Inflammatory macrophage (primary cell): ENCODE data around the gene TJP2.
"Not testable (repeated sequence)": the region's sequence is repeated elsewhere in the genome, so short reads cannot be mapped to it uniquely, and the experiment has no call there.

Experiments
- DNase-seq, 2 donors: peaks; one replicate each; pipeline ENCODE4 v3.0.0-alpha.2; 2020 to 2022

TJP2 gene

DNA sequence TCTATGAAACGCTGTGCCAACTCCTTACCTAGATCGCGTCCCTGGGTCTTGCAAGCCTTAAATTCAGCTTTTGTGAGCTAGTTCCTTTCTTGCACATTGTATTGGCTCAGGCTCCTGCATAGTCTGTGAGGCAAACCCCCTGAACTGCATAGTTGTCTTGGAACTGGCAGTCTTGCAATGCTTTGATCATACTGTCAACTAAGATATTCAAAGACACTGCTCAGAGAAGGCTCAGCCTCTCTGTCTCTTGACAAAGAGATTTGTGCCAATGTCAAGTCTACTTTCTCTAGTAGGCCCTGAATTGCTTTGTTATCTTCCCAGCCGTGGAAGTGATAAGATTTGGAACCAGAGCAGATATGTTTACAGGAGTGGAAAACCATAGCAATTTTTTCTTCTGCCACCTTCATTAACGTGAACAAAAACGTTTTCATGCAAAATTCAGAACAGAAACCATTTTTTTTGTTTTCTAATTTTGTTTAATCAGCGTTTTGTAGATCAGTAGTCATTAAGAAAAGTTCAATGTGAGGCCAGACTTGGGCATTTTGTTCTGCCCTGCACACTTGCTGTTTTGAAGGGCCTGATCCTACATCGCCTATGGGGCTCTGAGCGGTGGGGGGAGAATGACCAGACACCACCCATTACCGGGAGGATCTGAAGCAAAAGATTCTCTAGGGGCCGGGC lies 123.4 kb downstream of the TJP2 start:
- DNase-seq: no peak

DNA sequence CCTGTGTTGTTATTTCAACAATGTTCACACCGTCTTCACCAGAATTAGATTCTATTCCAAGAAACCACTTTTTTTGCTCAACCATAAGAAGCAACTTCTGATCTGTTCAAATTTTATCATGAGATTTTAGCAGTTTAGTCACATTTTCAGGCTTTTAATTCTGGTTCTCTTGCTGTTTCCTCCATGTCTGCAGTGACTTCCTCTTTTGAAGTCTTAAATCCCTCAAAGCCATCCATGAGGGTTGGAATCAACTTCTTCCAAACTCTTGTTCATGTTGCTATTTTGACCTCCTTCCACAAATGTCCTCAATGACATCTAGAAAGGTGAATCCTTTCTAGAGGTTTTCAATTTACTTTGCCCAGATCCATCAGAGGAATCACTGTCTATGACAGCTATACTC lies 125.2 kb downstream of the TJP2 start:
- DNase-seq: peak in 1 of 2 donors; percentile 8

DNA sequence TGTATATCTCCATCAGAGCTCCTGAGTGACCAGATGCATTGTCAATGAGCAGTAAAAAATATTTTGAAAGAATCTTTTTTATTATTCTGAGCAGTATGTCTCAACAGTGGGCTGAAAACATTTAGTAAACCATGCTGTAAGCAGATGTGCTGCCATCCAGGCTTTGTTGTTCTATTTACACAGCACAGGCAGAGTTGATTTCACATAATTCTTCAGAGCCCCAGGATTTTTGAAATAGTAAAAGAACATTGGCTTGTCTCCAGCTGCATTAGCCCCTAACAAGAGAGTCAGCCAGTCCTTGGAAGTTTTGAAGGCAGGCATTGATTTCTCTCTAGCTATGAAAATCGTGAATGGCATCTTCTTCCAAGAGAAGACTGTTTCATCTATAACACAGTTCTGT lies 125.7 kb downstream of the TJP2 start:
- no peak for DNase-seq

- no peak for DNase-seq
Observed at GRCh38 chr9:69303331-69303730, 129.3 kb downstream of the TJP2 start.

GRCh38 chr9:69306895-69307445 lies 132.9 kb downstream of the TJP2 start:
- not testable (repeated sequence) for DNase-seq

GRCh38 chr9:69307446-69308205 lies 133.5 kb downstream of the TJP2 start:
- no peak for DNase-seq

DNA sequence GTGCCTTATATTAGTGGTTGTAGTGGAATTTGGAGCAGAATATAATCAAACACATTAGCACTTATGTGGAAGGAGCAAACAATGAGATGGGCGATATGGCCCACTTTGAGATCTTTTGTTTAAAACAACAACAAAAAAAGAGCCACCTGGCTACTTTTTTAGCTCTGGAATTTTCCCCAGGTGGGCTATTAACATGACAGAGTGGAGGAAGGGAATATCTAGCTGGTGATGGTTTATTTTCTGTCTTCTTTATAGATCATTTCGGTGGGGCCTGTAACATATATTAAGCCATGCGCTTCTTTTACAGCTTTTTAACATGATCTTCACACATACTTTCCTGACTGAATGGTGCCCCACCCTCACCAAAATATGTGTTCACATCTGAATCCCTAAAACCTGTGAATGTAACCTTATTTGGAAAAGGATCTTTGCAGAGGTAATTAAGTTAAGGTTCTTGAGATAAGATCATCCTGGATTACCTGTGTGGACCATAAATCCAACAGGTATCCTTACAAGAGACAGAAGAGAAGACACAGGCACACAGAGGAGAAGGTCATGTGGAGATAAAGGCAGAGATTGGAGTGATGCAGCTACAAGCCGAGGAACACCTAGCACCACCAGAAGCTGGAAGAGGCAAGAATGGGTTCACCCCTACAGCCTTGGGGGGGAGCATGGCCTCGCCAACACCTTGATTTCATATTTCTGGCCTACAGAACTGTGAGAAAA lies 134.3 kb downstream of the TJP2 start:
- DNase-seq: no peak

- DNase-seq: no peak
Observed at GRCh38 chr9:69313175-69313574, 139.1 kb downstream of the TJP2 start.

- DNase-seq: no peak
Observed at GRCh38 chr9:69314547-69314946, 140.5 kb downstream of the TJP2 start.

GRCh38 chr9:69317081-69317480 lies 143.0 kb downstream of the TJP2 start:
- DNase-seq: no peak

- no peak for DNase-seq
Observed at GRCh38 chr9:69317894-69318293, 143.8 kb downstream of the TJP2 start.

DNA sequence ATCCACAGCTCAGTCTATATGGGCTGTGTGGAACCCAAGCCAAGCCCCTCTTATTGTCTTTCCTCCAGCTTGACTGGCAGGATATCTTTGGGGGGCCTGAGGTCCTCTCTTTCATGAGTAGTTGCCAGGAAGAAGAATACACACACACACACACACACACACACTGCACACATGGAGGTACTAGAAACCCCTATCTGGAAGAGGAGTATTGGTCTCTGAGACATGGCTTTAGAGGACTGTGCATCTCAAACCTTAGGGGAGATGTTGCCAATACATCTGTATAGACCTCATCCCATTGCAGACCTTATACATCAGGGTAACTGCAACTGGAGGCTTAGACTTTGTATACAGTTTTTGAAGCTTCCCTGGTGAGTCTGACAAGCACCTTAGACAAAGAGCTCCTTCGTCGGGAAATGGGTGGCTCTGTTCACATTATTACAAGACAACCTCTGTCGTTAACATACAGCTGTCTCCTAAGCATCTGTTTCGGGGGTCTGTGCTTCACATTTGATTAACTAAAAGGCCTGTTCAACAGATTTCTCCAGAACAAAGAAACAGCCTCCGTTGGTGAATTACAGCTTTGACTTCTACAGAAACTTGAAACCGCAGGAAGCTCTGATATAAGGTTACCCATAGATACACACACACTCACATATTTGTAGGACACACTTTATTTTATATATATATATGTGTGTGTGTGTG lies 145.4 kb downstream of the TJP2 start:
- DNase-seq: no peak

DNA sequence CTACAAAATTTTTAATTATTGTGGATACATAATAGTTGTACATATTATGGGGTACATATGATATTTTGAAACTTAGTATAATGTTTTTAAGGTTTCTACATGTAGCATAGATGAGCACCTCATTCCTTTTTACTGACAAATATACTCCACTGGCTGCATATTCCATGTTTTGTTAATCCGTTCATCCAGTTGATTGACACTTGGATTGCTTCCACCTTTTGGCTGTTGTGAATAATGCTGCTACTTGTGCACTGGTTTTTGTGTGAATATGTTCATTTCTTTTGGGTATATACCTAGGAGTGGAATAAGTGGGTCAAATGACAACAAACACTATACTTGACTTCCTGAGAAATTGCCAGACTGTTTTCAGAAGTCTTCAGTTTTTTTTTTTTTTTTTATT lies 148.2 kb downstream of the TJP2 start:
- DNase-seq: no peak

DNA sequence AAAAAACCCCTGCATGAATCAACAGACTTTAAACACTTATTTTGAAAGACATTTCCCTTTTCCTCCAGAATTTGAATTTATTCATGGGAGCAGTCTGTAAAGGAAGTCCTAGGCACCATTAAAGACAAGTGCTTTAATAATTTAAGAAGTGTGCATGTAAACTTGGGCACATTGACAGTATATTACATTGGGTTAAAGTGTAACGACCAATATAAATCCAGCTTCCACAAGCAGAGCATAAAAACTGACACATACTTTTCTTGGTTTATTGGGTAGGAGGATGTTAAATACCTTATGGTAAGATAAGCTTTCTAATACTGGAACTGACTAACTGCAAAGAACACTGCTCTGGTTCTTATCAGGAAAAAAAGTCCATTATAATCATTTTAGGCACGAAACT lies 149.8 kb downstream of the TJP2 start:
- no peak for DNase-seq
